IMR-90 (cell line): ENCODE results near the gene TMEM63B. TPM values are rescaled to one million over a fixed set of nuclear protein-coding genes. Genes with fewer than 3 reads are reported as not detected.

ENCODE experiments used
- ATAC-seq: fragments of 200-7000 bp; cut with Tn5 transposase; 2 replicates; pipeline ENCODE4 v1.9.1; 2020; ENCODE audit warnings: low read depth, mild to moderate bottlenecking, moderate library complexity
- BruUV-seq: library from RNA; stranded (reverse); fragments of 400-500 nt; replicated peaks from 2 replicates; lab custom pipeline; 2021; lab: Mats Ljungman, UMichigan
- CTCF ChIA-PET: fragments of 300-600 bp; formaldehyde crosslinking; extraction: SDS; loops from one replicate; lab custom pipeline; 2021; ENCODE audit warnings: antibody characterized with exemption; lab: Yijun Ruan, JAX
- POLR2A ChIA-PET: fragments of 300-600 bp; sonication (Branson Sonifier 250); formaldehyde crosslinking; loops from one replicate; lab custom pipeline; 2022; ENCODE audit warnings: antibody characterized with exemption; ENCODE audit not compliant: unreplicated experiment; lab: Charles Lee
- DNase-seq: peaks from one replicate; pipeline ENCODE4 v3.0.0; 2013
- H2AFZ ChIP-seq: replicated peaks from 2 replicates; pipeline ENCODE3; 2013; ENCODE audit warnings: low read length, mild to moderate bottlenecking; ENCODE audit not compliant: poor library complexity
- H2AK5ac ChIP-seq: 2 replicates; pipeline ENCODE4 v1.6.1; 2013; ENCODE audit warnings: low read depth, low read length, inconsistent platforms
- H2AK9ac ChIP-seq: replicated peaks from 2 replicates; pipeline ENCODE3; 2013; ENCODE audit warnings: mild to moderate bottlenecking, low read depth, low read length, moderate library complexity; ENCODE audit not compliant: poor library complexity
- H2BK120ac ChIP-seq: 2 replicates; pipeline ENCODE4 v1.6.1; 2013; ENCODE audit warnings: low read depth, low read length, inconsistent platforms
- H2BK15ac ChIP-seq: 3 replicates; pipeline ENCODE4 v1.6.1; 2013; ENCODE audit warnings: low read depth, low read length, inconsistent platforms
- H2BK20ac ChIP-seq: 2 replicates; pipeline ENCODE4 v1.6.1; 2013; ENCODE audit warnings: low read depth, mild to moderate bottlenecking, inconsistent platforms, low read length, moderate library complexity
- H2BK5ac ChIP-seq: 2 replicates; pipeline ENCODE4 v1.6.1; 2013; ENCODE audit warnings: mild to moderate bottlenecking, low read depth, low read length, inconsistent platforms; ENCODE audit not compliant: poor library complexity, severe bottlenecking
- H3K14ac ChIP-seq: replicated peaks from 2 replicates; pipeline ENCODE4 v1.6.1; 2013; ENCODE audit warnings: low read depth, low read length, inconsistent platforms
- H3K18ac ChIP-seq: 2 replicates; pipeline ENCODE4 v1.6.1; 2013; ENCODE audit warnings: low read depth, low read length, control low read depth
- H3K23ac ChIP-seq: 2 replicates; pipeline ENCODE4 v1.6.1; 2013; ENCODE audit warnings: low read depth, low read length, inconsistent platforms
- H3K27ac ChIP-seq: 2 replicates; pipeline ENCODE4 v1.5.1; 2013; ENCODE audit warnings: mild to moderate bottlenecking, control low read depth, low read length; ENCODE audit not compliant: insufficient read depth
- H3K27me3 ChIP-seq: 2 replicates; pipeline ENCODE4 v1.6.1; 2013; ENCODE audit warnings: low read length; ENCODE audit not compliant: control insufficient read depth, insufficient read depth
- H3K36me3 ChIP-seq: 2 replicates; pipeline ENCODE4 v1.6.1; 2013; ENCODE audit warnings: low read length, mixed read lengths; ENCODE audit not compliant: control insufficient read depth, insufficient read depth
- H3K4ac ChIP-seq: 2 replicates; pipeline ENCODE4 v1.6.1; 2013; ENCODE audit warnings: low read depth, low read length, inconsistent platforms
- H3K4me1 ChIP-seq: 2 replicates; pipeline ENCODE4 v1.6.1; 2013; ENCODE audit warnings: low read length, mixed read lengths; ENCODE audit not compliant: control insufficient read depth, insufficient read depth
- H3K4me2 ChIP-seq: 2 replicates; pipeline ENCODE4 v1.6.1; 2013; ENCODE audit warnings: low read depth, mild to moderate bottlenecking, control low read depth, low read length, moderate library complexity
- H3K4me3 ChIP-seq: 2 replicates; pipeline ENCODE4 v1.5.1; 2013; ENCODE audit warnings: low read depth, mild to moderate bottlenecking, control low read depth, low read length, moderate library complexity; ENCODE audit not compliant: insufficient read depth
- H3K56ac ChIP-seq: 2 replicates; pipeline ENCODE4 v1.6.1; 2013; ENCODE audit warnings: low read length, inconsistent platforms; ENCODE audit not compliant: insufficient read depth; ENCODE audit errors: extremely low read depth
- H3K79me1 ChIP-seq, 2 experiments: 2 replicates each; pipeline ENCODE4 v1.6.1; 2013; ENCODE audit warnings: low read length in 2 of 2, inconsistent platforms in 1 of 2, low read depth in 1 of 2
- H3K9ac ChIP-seq: 2 replicates; pipeline ENCODE4 v1.6.1; 2013; ENCODE audit warnings: low read depth, low read length, control low read depth
- H3K9me1 ChIP-seq: 2 replicates; pipeline ENCODE4 v1.6.1; 2013; ENCODE audit warnings: low read length, inconsistent platforms; ENCODE audit not compliant: insufficient read depth
- H3K9me3 ChIP-seq: 2 replicates; pipeline ENCODE4 v1.6.1; 2013; ENCODE audit warnings: low read length; ENCODE audit not compliant: control insufficient read depth, insufficient read depth
- H4K20me1 ChIP-seq: 2 replicates; pipeline ENCODE4 v1.6.1; 2013; ENCODE audit warnings: low read length, inconsistent platforms; ENCODE audit not compliant: insufficient read depth
- H4K5ac ChIP-seq: 2 replicates; pipeline ENCODE4 v1.6.1; 2013; ENCODE audit warnings: mild to moderate bottlenecking, low read depth, low read length, control low read depth
- H4K8ac ChIP-seq, 2 experiments: 2 replicates each; pipeline ENCODE4 v1.6.1; 2013; ENCODE audit warnings: low read depth in 2 of 2, low read length in 2 of 2, control low read depth in 1 of 2, inconsistent platforms in 1 of 2
- H4K91ac ChIP-seq: 2 replicates; pipeline ENCODE4 v1.6.1; 2013; ENCODE audit warnings: low read depth, low read length, inconsistent platforms; ENCODE audit not compliant: insufficient read depth
- CEBPB ChIP-seq: IDR thresholded peaks from 2 replicates; pipeline ENCODE4 v1.6.1; 2012; ENCODE audit warnings: low read depth, low read length, improper control_type of control experiment
- CHD1 ChIP-seq: IDR thresholded peaks from 2 replicates; pipeline ENCODE4 v1.6.1; 2012; ENCODE audit warnings: low read depth, low read length, improper control_type of control experiment
- CTCF ChIP-seq: conservative IDR thresholded peaks from 2 replicates; pipeline ENCODE4 v1.5.1; 2012; ENCODE audit warnings: mild to moderate bottlenecking, low read depth, low read length, improper control_type of control experiment
- FOS ChIP-seq: fragments of 150-350 bp; IDR thresholded peaks from 2 replicates; pipeline ENCODE4 v1.6.1; 2016; ENCODE audit warnings: low read depth, low read length
- MAFK ChIP-seq: IDR thresholded peaks from 2 replicates; pipeline ENCODE4 v1.6.1; 2012; ENCODE audit warnings: low read depth, low read length, improper control_type of control experiment
- MXI1 ChIP-seq: IDR thresholded peaks from 2 replicates; pipeline ENCODE4 v1.6.1; 2012; ENCODE audit warnings: low read depth, mild to moderate bottlenecking, low read length, moderate library complexity, borderline replicate concordance
- RCOR1 ChIP-seq: IDR thresholded peaks from 2 replicates; pipeline ENCODE4 v1.6.1; 2012; ENCODE audit warnings: mild to moderate bottlenecking, low read length, improper control_type of control experiment; ENCODE audit not compliant: insufficient replicate concordance
- USF2 ChIP-seq: fragments of 150-350 bp; IDR thresholded peaks from 2 replicates; pipeline ENCODE4 v1.6.1; 2017; ENCODE audit warnings: mild to moderate bottlenecking, antibody characterized with exemption, low read length, low read depth
- WGBS, 2 experiments: methylation state at CpG; one replicate each; pipeline versions ENCODE4 v1.1.5 to v1.1.7; 2013; ENCODE audit warnings: missing lambda C conversion rate in 2 of 2; ENCODE audit not compliant: insufficient read length in 1 of 2; ENCODE audit errors: extremely low coverage in 2 of 2; 5-methylcytosine and 5-hydroxymethylcytosine counted together
- dilution Hi-C: fragments of 300-500 bp; cut with HindIII; formaldehyde crosslinking; loops from one replicate; pipeline ENCODE4 v1.14.3; 2018; ENCODE audit warnings: low sequenced_read_pairs; ENCODE audit not compliant: unreplicated experiment
- in situ Hi-C: fragments of 300-500 bp; cut with MboI; formaldehyde crosslinking; loops from 3 replicates; pipeline ENCODE4 v1.14.3; 2019; ENCODE audit warnings: low sequenced_read_pairs, inconsistent platforms, mixed read lengths
- intact Hi-C: fragments of 100-400 bp; cut with micrococcal nuclease; formaldehyde crosslinking; loops from 2 replicates; pipeline ENCODE4 v1.10.0; 2022
- polyA plus RNA-seq, 3 experiments: library from polyadenylated mRNA; depleted of rRNA; stranded (reverse); fragments of >200 nt; gene quantifications; 2 replicates each; pipeline ENCODE4 v1.2.3, GENCODE V29; 2012; ENCODE audit warnings: low replicate concordance in 1 of 3
- total RNA-seq: library from RNA; depleted of rRNA; stranded (reverse); fragments of >200 nt; gene quantifications from 2 replicates; pipeline ENCODE4 v1.2.3, GENCODE V29; 2012

TMEM63B gene
- total and polyA plus RNA-seq, 2 of the 4 experiments (the other 2 are of a cell fraction) = 12.2 to 42.6 TPM

GRCh38 chr6:44201200-44201599 lies 73.8 kb downstream of the TMEM63B start:
- no peak overlapping the region for H2BK5ac ChIP-seq
- H3K23ac ChIP-seq = no peak overlapping the region; the same call in 1 of the 2 replicates
- DNase-seq = no peak
- H2BK20ac ChIP-seq = no peak overlapping the region
- H2BK15ac ChIP-seq = no peak overlapping the region
- H3K9me1 ChIP-seq = no peaks in the 10 kb centered on the region
- dilution Hi-C loops = no loop called here
- no TSS peak for BruUV-seq
- POLR2A ChIA-PET = no interaction called here
- no peak overlapping the region for H3K4me3 ChIP-seq
- no peak overlapping the region for H2AK5ac ChIP-seq
- intact Hi-C loops = no loop called here
- H3K4ac ChIP-seq = no peak overlapping the region
- H3K4me1 ChIP-seq = no peaks in the 10 kb centered on the region
- H4K5ac ChIP-seq = no peak overlapping the region
- H3K4me2 ChIP-seq = no peak overlapping the region
- H3K9me3 ChIP-seq = no peaks in the 10 kb centered on the region
- H4K91ac ChIP-seq = no peak overlapping the region
- H3K56ac ChIP-seq = no peak overlapping the region
- H3K14ac ChIP-seq = no peak overlapping the region
- in situ Hi-C loops = no loop called here
- TF ChIP-seq FOS = no peak
- no peak for TF ChIP-seq RCOR1
- no peak for TF ChIP-seq CEBPB
- TF ChIP-seq MXI1 = no peak
- no peak for TF ChIP-seq CTCF
- no peak for TF ChIP-seq MAFK
- no peak for TF ChIP-seq USF2
- TF ChIP-seq CHD1 = no peak
- CTCF ChIA-PET = no interaction called here
- peaks cover 14% of the 10 kb centered on the region for H3K27me3 ChIP-seq
- H3K79me1 ChIP-seq = no peaks in the 10 kb centered on the region
- 0% methylated on average over 1 of the region's 3 CpGs; no CpG with 5 or more reads in 1 of the 2 experiments for WGBS, 2 experiments
- no peak overlapping the region for H3K27ac ChIP-seq
- H2AFZ ChIP-seq = no peak overlapping the region
- H2BK120ac ChIP-seq = no peak overlapping the region
- no peak overlapping the region for H3K9ac ChIP-seq
- H2AK9ac ChIP-seq = no peak overlapping the region
- no peak overlapping the region for H4K8ac ChIP-seq
- H4K20me1 ChIP-seq = no peaks in the 10 kb centered on the region
- no peaks in the 10 kb centered on the region for H3K36me3 ChIP-seq
- H3K18ac ChIP-seq = no peak overlapping the region
- ATAC-seq = no peak
